Measurements from ENCODE around the gene KSR2. TPM values are rescaled to one million over a fixed set of nuclear protein-coding genes. Genes with fewer than 3 reads are reported as not detected.

The KSR2 gene
- total RNA-seq, 2 donors from 2014 or later = 1.2 to 1.3 TPM

- intact Hi-C loops (cut with DNase I) = no loop called here
These were observed 126.6 kb downstream of the KSR2 start for GRCh38 chr12:117842220-117842619.

DNA sequence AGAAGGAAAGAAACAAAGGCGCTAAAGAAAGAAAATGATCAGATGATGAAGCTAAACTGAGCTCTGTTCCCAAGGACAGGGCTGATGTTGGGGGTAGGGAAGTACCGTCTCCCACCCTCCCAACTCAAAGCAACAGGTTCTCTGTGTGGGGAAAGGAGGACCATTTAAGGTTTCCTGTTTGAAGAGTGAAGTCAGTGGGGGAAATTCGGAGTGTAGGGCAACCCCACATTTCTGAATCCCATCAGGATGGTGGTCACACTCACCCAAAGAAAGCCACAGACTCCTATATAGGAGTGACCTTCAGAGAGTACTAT lies 131.1 kb downstream of the KSR2 start:
- Histone ChIP-seq H3K27ac (no peak overlapping the region), H3K4me3 (no peak overlapping the region), H3K4me1 (no peaks in the 10 kb centered on the region), H3K27me3 (no peaks in the 10 kb centered on the region), H3K36me3 (no peaks in the 10 kb centered on the region), H3K9me3 (no peaks in the 10 kb centered on the region), H3K9ac (ENCODE audit: low read depth in 2 of 2, low read length in 2 of 2) (no peak overlapping the region)
- intact Hi-C loops (cut with DNase I) = loop anchor here (2.0 to 5.0 kb wide), 4 partner anchors 165 to 600 kb away; no protein-coding TSS in a partner anchor
- no peak for TF ChIP-seq CTCF (IDR thresholded peaks at IDR 0.05)
- no peak for DNase-seq

More at GRCh38 chr12:117842220-117842619, 126.6 kb downstream of the KSR2 start:
- Histone ChIP-seq H3K9ac (ENCODE audit: low read depth in 2 of 2, low read length in 2 of 2) (no peak overlapping the region), H3K4me3 (no peak overlapping the region), H3K4me1 (no peaks in the 10 kb centered on the region), H3K27me3 (no peaks in the 10 kb centered on the region), H3K36me3 (no peaks in the 10 kb centered on the region), H3K9me3 (no peaks in the 10 kb centered on the region), H3K27ac (no peak overlapping the region)
- TF ChIP-seq CTCF (IDR thresholded peaks at IDR 0.05) = no peak
- DNase-seq = no peak

GRCh38 chr12:117836999-117837736 lies 131.6 kb downstream of the KSR2 start:
- TF ChIP-seq CTCF (IDR thresholded peaks at IDR 0.05) = peak; percentile 87
- Histone ChIP-seq H3K9me3 (no peaks in the 10 kb centered on the region), H3K36me3 (no peaks in the 10 kb centered on the region), H3K27ac (no peak overlapping the region), H3K4me3 (no peak overlapping the region), H3K9ac (ENCODE audit: low read depth in 2 of 2, low read length in 2 of 2) (no peak overlapping the region), H3K4me1 (no peaks in the 10 kb centered on the region), H3K27me3 (no peaks in the 10 kb centered on the region)
- DNase-seq = peak; percentile 84
- intact Hi-C loops (cut with DNase I) = loop anchor here (2.0 to 5.0 kb wide), 4 partner anchors 165 to 600 kb away; no protein-coding TSS in a partner anchor

DNA sequence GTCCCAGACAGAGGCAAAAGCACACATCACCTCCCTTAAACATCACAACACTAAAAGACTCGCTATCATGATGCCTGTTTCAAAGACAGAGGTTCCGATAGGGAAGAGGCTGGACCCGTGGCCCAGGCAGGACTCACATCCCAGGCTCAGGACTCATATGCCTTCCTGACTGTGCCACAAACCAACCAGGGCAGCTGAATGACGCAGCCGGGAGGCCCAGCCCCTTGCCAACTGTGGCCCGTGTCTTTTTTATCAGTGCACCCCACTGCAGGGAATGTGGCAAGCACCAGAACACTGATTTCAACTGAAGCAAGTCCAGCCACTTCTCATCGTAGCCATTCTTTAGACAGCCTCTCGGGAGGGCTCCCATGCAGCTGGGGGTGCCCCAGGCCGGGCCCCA lies 132.3 kb downstream of the KSR2 start:
- DNase-seq = no peak
- TF ChIP-seq CTCF (IDR thresholded peaks at IDR 0.05) = no peak
- intact Hi-C loops (cut with DNase I) = loop anchor here (2.0 to 5.0 kb wide), 4 partner anchors 164 to 599 kb away; no protein-coding TSS in a partner anchor
- Histone ChIP-seq H3K27ac (no peak overlapping the region), H3K36me3 (no peaks in the 10 kb centered on the region), H3K9me3 (no peaks in the 10 kb centered on the region), H3K9ac (ENCODE audit: low read depth in 2 of 2, low read length in 2 of 2) (no peak overlapping the region), H3K4me3 (no peak overlapping the region), H3K27me3 (no peaks in the 10 kb centered on the region), H3K4me1 (no peaks in the 10 kb centered on the region)

GRCh38 chr12:117835156-117835555 lies 133.6 kb downstream of the KSR2 start:
- no peaks in the 10 kb centered on the region for H3K36me3 ChIP-seq
- H3K4me1 ChIP-seq = no peaks in the 10 kb centered on the region
- no peak overlapping the region for H3K27ac ChIP-seq
- H3K9ac ChIP-seq (ENCODE audit: low read depth in 2 of 2, low read length in 2 of 2) = no peak overlapping the region
- DNase-seq = no peak
- H3K4me3 ChIP-seq = no peak overlapping the region
- intact Hi-C loops (cut with DNase I) = loop anchor here (5.0 kb wide), 3 partner anchors 163 to 598 kb away; no protein-coding TSS in a partner anchor
- H3K27me3 ChIP-seq = no peaks in the 10 kb centered on the region
- TF ChIP-seq CTCF (IDR thresholded peaks at IDR 0.05) = no peak
- H3K9me3 ChIP-seq = no peaks in the 10 kb centered on the region

Data from colonic mucosa (tissue), 4 donors.